Neural progenitor cell (in vitro differentiated cells): ENCODE results near the gene C7.

ENCODE experiments used
- CTCF ChIP-seq: fragments of 200-600 bp; sonication (generic); IDR thresholded peaks from 2 replicates; pipeline ENCODE4 v1.5.1; 2017; ENCODE audit warnings: antibody characterized with exemption, mild to moderate bottlenecking
- EZH2 ChIP-seq: fragments of 200-600 bp; sonication (generic); IDR thresholded peaks from 2 replicates; pipeline ENCODE4 v1.6.1; 2017; ENCODE audit warnings: antibody characterized with exemption, mild to moderate bottlenecking, moderate library complexity
- EZH2phosphoT487 ChIP-seq: fragments of 200-600 bp; sonication (generic); IDR thresholded peaks from 2 replicates; pipeline ENCODE4 v1.6.1; 2017; ENCODE audit warnings: antibody characterized with exemption

GRCh38 chr5:40939753-40940152, 30.5 kb downstream of the C7 start:
- TF ChIP-seq CTCF (no peak), EZH2 (no peak), EZH2phosphoT487 (no peak)
